ENCODE data around the gene DLEC1.

Gene DLEC1

DNA sequence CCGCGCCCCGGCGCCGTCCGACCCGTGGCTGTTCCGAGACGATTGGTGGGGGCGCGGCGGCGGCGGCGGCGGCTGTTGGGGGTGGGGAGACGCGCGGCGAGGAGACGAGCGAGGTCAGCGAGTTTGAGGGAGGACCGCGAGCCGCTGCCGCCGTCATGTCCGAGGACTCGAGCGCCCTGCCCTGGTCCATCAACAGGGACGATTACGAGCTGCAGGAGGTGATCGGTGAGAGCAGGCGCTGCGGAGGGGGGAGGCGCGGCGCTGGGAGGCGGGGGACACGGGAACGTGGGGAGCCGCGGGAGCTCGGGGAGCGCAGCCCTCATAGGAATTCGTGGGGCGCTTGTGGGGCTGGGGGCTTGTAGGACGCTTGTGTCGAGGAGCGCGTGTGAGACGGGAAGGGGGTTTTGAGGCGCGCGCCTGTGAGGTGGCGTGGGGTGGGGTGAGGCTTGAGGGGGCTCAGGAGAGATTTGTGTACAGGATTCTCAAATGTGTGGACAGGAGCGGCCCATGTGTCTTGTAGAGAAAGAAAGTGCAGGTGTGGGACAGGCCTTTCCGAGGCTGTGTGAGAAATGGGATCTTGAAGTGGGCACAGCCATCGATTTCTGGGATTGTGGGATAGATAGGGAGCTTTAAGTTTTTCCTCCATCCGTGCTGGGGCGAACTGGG lies 126.8 kb downstream of the DLEC1 start:
- Histone ChIP-seq H3K4me1 (ENCODE audit: insufficient read depth, low read length, poor library complexity, severe bottlenecking) (peaks cover 53% of the 10 kb centered on the region), H3K4me3 (ENCODE audit: low read length, poor library complexity, severe bottlenecking) (peak overlapping the region; percentile 87), H2AFZ (ENCODE audit: low read length) (peak overlapping the region; percentile 85), H3K27me3 (ENCODE audit: insufficient read depth, low read length, poor library complexity, severe bottlenecking) (no peaks in the 10 kb centered on the region), H3K9ac (ENCODE audit: low read depth, low read length, poor library complexity, severe bottlenecking) (peak overlapping the region; percentile 92), H3K9me3 (ENCODE audit: insufficient read depth, low read depth, low read length) (no peaks in the 10 kb centered on the region), H3K36me3 (ENCODE audit: insufficient read depth, low read length) (no peaks in the 10 kb centered on the region), H4K20me1 (ENCODE audit: insufficient read depth, low read length, poor library complexity, severe bottlenecking) (peaks cover 43% of the 10 kb centered on the region), H3K79me2 (ENCODE audit: insufficient read depth, low read length) (peaks cover 66% of the 10 kb centered on the region), H3K9me2 (replicated peaks; ENCODE audit: low read depth, low read length) (no peaks in the 10 kb centered on the region), H3F3A (ENCODE audit: low read depth) (peaks cover 2% of the 10 kb centered on the region; the same call in 1 of the 2 replicates), H3K4me2 (ENCODE audit: low read depth, low read length, poor library complexity, severe bottlenecking) (peak overlapping the region; percentile 98)
- TF ChIP-seq EZH2phosphoT487 (IDR thresholded peaks at IDR 0.05; ENCODE audit: borderline replicate concordance), result no peak

DNA sequence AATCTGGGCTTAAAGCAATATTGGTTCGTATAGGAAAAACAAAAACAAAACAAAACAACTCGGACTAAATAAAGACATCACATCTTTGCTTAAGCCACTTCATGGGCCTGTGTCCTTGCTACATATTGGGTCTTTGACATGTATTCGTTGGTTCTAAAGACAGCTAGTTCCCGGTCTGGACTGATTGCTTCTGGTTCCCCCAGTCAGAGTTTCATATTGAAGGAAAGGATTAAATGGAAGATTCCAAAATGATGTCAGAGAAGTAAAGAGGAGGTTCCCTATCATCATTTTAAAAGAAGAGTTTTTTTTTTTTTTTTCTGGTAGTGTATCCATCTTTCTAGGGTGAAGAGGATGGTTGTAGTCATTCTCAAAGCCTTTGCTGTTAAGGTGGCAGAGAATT lies 128.6 kb downstream of the DLEC1 start:
- Histone ChIP-seq H3K4me1 (ENCODE audit: insufficient read depth, low read length, poor library complexity, severe bottlenecking) (peaks cover 70% of the 10 kb centered on the region), H3K9me2 (replicated peaks; ENCODE audit: low read depth, low read length) (no peaks in the 10 kb centered on the region), H3K79me2 (ENCODE audit: insufficient read depth, low read length) (peaks cover 83% of the 10 kb centered on the region), H3K4me3 (ENCODE audit: low read length, poor library complexity, severe bottlenecking) (peak overlapping the region; percentile 87), H3K9ac (ENCODE audit: low read depth, low read length, poor library complexity, severe bottlenecking) (peak overlapping the region; percentile 66), H3K9me3 (ENCODE audit: insufficient read depth, low read depth, low read length) (no peaks in the 10 kb centered on the region), H3K4me2 (ENCODE audit: low read depth, low read length, poor library complexity, severe bottlenecking) (peak overlapping the region; percentile 98), H3F3A (ENCODE audit: low read depth) (peaks cover 2% of the 10 kb centered on the region; the same call in 1 of the 2 replicates), H3K36me3 (ENCODE audit: insufficient read depth, low read length) (no peaks in the 10 kb centered on the region), H3K27me3 (ENCODE audit: insufficient read depth, low read length, poor library complexity, severe bottlenecking) (no peaks in the 10 kb centered on the region), H4K20me1 (ENCODE audit: insufficient read depth, low read length, poor library complexity, severe bottlenecking) (peaks cover 61% of the 10 kb centered on the region), H2AFZ (ENCODE audit: low read length) (no peak overlapping the region)
- no peak for TF ChIP-seq EZH2phosphoT487 (IDR thresholded peaks at IDR 0.05; ENCODE audit: borderline replicate concordance)
- TF ChIP-seq, protein P1, sequence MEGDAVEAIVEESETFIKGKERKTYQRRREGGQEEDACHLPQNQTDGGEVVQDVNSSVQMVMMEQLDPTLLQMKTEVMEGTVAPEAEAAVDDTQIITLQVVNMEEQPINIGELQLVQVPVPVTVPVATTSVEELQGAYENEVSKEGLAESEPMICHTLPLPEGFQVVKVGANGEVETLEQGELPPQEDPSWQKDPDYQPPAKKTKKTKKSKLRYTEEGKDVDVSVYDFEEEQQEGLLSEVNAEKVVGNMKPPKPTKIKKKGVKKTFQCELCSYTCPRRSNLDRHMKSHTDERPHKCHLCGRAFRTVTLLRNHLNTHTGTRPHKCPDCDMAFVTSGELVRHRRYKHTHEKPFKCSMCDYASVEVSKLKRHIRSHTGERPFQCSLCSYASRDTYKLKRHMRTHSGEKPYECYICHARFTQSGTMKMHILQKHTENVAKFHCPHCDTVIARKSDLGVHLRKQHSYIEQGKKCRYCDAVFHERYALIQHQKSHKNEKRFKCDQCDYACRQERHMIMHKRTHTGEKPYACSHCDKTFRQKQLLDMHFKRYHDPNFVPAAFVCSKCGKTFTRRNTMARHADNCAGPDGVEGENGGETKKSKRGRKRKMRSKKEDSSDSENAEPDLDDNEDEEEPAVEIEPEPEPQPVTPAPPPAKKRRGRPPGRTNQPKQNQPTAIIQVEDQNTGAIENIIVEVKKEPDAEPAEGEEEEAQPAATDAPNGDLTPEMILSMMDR (conservative IDR thresholded peaks at IDR 0.05; ENCODE audit: low read length), result no peak

DNA sequence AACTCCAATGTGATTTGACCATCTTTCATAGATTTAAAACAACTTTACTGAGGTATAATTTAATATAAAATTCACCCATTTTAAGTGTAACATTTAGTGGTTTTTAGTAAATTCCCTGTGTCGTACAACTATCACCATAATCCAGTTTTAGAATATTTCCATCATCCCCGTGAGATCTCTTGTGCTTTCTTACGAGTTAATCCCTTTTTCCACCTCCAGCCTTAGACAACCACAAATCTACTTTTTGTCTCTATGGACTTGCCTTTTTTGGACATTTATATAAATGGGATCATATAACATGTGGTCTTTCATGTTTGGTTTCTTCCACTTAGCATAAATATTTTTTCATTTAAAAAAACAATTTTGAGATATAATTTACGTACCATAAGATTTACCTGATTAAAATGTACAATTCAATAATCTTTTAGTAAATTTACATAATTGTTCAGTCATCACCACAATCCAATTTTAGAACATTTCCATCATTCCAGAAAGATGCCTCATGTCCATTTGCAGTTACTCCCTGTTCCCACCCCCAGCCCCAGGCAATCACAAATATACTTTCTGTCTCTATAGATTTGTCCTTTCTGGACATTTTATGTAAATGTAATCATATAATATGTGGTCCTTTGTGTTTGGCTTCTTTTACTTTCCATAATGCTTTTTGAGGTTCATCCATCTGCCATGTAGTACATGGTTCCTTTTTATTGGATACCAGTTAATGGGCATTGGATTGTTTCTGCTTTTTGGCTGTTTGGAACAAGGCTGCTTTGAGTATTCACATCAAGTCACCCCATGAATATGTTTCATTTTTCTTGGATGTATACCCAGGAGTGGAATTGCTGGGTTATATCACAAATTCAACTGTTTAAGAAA lies 129.4 kb downstream of the DLEC1 start:
- peak overlapping the region; percentile 98 for H3K4me2 ChIP-seq (ENCODE audit: low read depth, low read length, poor library complexity, severe bottlenecking)
- no peaks in the 10 kb centered on the region for H3K27me3 ChIP-seq (ENCODE audit: insufficient read depth, low read length, poor library complexity, severe bottlenecking)
- no peaks in the 10 kb centered on the region for H3K36me3 ChIP-seq (ENCODE audit: insufficient read depth, low read length)
- H4K20me1 ChIP-seq (ENCODE audit: insufficient read depth, low read length, poor library complexity, severe bottlenecking), result peaks cover 69% of the 10 kb centered on the region
- H3K4me1 ChIP-seq (ENCODE audit: insufficient read depth, low read length, poor library complexity, severe bottlenecking), result peaks cover 78% of the 10 kb centered on the region
- H3K9me3 ChIP-seq (ENCODE audit: insufficient read depth, low read depth, low read length), result no peaks in the 10 kb centered on the region
- H3K9me2 ChIP-seq (replicated peaks; ENCODE audit: low read depth, low read length), result no peaks in the 10 kb centered on the region
- peaks cover 91% of the 10 kb centered on the region for H3K79me2 ChIP-seq (ENCODE audit: insufficient read depth, low read length)
- H2AFZ ChIP-seq (ENCODE audit: low read length), result no peak overlapping the region
- no peak for TF ChIP-seq EZH2phosphoT487 (IDR thresholded peaks at IDR 0.05; ENCODE audit: borderline replicate concordance)
- TF ChIP-seq, protein P1 (conservative IDR thresholded peaks at IDR 0.05; ENCODE audit: low read length), result no peak
- peak overlapping the region; percentile 66 for H3K9ac ChIP-seq (ENCODE audit: low read depth, low read length, poor library complexity, severe bottlenecking)
- no peaks in the 10 kb centered on the region for H3F3A ChIP-seq (ENCODE audit: low read depth)
- peak overlapping the region; percentile 87 for H3K4me3 ChIP-seq (ENCODE audit: low read length, poor library complexity, severe bottlenecking)

All from Loucy (cell line).